HG03280 (cell line): ENCODE measurements around the gene TECTA.

Experiments used
- ATAC-seq: cut with Tn5 transposase; IDR thresholded peaks from one replicate; pipeline ENCODE4 v1.9.1; 2021; ENCODE audit warnings: mild to moderate bottlenecking, moderate library complexity; ENCODE audit not compliant: unreplicated experiment

Gene TECTA

GRCh38 chr11:121123496-121124069 lies 22.5 kb downstream of the TECTA start:
- no peak for ATAC-seq

- no peak for ATAC-seq
Measured at GRCh38 chr11:121127809-121128208, 26.8 kb downstream of the TECTA start.

GRCh38 chr11:121129362-121130340 lies 28.6 kb downstream of the TECTA start:
- no peak for ATAC-seq

GRCh38 chr11:121131656-121132055 lies 30.6 kb downstream of the TECTA start:
- ATAC-seq = no peak

GRCh38 chr11:121132211-121132976 lies 31.4 kb downstream of the TECTA start:
- no peak for ATAC-seq

- ATAC-seq = no peak
Measured at GRCh38 chr11:121134741-121135312, 33.8 kb downstream of the TECTA start.

GRCh38 chr11:121137005-121137404 lies 36.0 kb downstream of the TECTA start:
- no peak for ATAC-seq

GRCh38 chr11:121138259-121138658 lies 37.2 kb downstream of the TECTA start:
- no peak for ATAC-seq

- no peak for ATAC-seq
Measured at GRCh38 chr11:121140369-121140768, 39.3 kb downstream of the TECTA start.

- no peak for ATAC-seq
Measured at GRCh38 chr11:121141066-121141465, 40.0 kb downstream of the TECTA start.

GRCh38 chr11:121143921-121144320 lies 42.9 kb downstream of the TECTA start:
- no peak for ATAC-seq

- no peak for ATAC-seq
Measured at GRCh38 chr11:121144723-121145122, 43.7 kb downstream of the TECTA start.

GRCh38 chr11:121145826-121146225 lies 44.8 kb downstream of the TECTA start:
- no peak for ATAC-seq

- ATAC-seq = no peak
Measured at GRCh38 chr11:121149116-121149515, 48.1 kb downstream of the TECTA start.

GRCh38 chr11:121151207-121151688 lies 50.2 kb downstream of the TECTA start:
- no peak for ATAC-seq

- no peak for ATAC-seq
Measured at GRCh38 chr11:121152764-121153163, 51.7 kb downstream of the TECTA start.

GRCh38 chr11:121153472-121153871 lies 52.4 kb downstream of the TECTA start:
- no peak for ATAC-seq

- ATAC-seq = no peak
Measured at GRCh38 chr11:121154486-121155314, 53.7 kb downstream of the TECTA start.

- no peak for ATAC-seq
Measured at GRCh38 chr11:121157756-121158155, 56.7 kb downstream of the TECTA start.

- no peak for ATAC-seq
Measured at GRCh38 chr11:121159741-121160140, 58.7 kb downstream of the TECTA start.
